Vagina (tissue), 2 donors: ENCODE data around the gene ACADM. TPM values are rescaled to one million over a fixed set of nuclear protein-coding genes. Genes with fewer than 3 reads are reported as not detected.
"Not testable (repeated sequence)": the region's sequence is repeated elsewhere in the genome, so short reads cannot be mapped to it uniquely, and the experiment has no call there.

Experiments used
- DNase-seq, 2 donors: peaks; one replicate each; pipeline ENCODE4 v3.0.0-alpha.2; 2017; ENCODE audit errors: extremely low spot score in 2 of 2
- H3K27ac ChIP-seq: fragments of 200-600 bp; sonication (generic); one replicate; pipeline ENCODE4 v1.5.1; 2019
- H3K27me3 ChIP-seq: fragments of 200-600 bp; sonication (generic); one replicate; pipeline ENCODE4 v1.5.1; 2019
- H3K36me3 ChIP-seq, 2 donors: fragments of 200-600 bp; sonication (generic); one replicate each; pipeline ENCODE4 v1.5.1; 2017 to 2019
- H3K4me1 ChIP-seq: fragments of 200-600 bp; sonication (generic); one replicate; pipeline ENCODE4 v1.5.1; 2019
- H3K4me3 ChIP-seq, 2 donors: fragments of 200-600 bp; sonication (generic); 1 replicate in 1 of 2; 2 replicates in 1 of 2; pipeline ENCODE4 v1.5.1; 2016 to 2019
- H3K9me3 ChIP-seq: fragments of 200-600 bp; sonication (generic); one replicate; pipeline ENCODE4 v1.5.1; 2019
- CTCF ChIP-seq, 3 experiments: fragments of 450-650 bp in 2 of 3; fragments of 200-600 bp in 1 of 3; sonication (generic) in 1 of 3; IDR thresholded peaks; one replicate each; pipeline ENCODE4 v1.5.1; 2017 to 2019; ENCODE audit warnings: antibody characterized with exemption in 3 of 3, mild to moderate bottlenecking in 2 of 3, moderate library complexity in 2 of 3
- POLR2A ChIP-seq, 2 donors: fragments of 450-650 bp; IDR thresholded peaks; one replicate each; pipeline ENCODE4 v1.6.1; 2017; ENCODE audit warnings: antibody characterized with exemption in 2 of 2, mild to moderate bottlenecking in 2 of 2, moderate library complexity in 2 of 2
- POLR2AphosphoS5 ChIP-seq, 2 donors: sonication (generic); formaldehyde crosslinking; IDR thresholded peaks; one replicate each; pipeline ENCODE4 v1.9.0; 2017; ENCODE audit warnings: antibody characterized with exemption in 2 of 2, mild to moderate bottlenecking in 2 of 2, low read depth in 1 of 2; ENCODE audit not compliant: insufficient read depth in 1 of 2
- intact Hi-C: fragments of 100-400 bp; cut with DNase I; formaldehyde crosslinking; loops from one replicate; pipeline ENCODE4 v1.15.1; 2023
- total RNA-seq: library from RNA; depleted of rRNA; stranded (reverse); fragments of >200 nt; gene quantifications from one replicate; pipeline ENCODE4 v1.2.3, GENCODE V29; 2016

The ACADM gene
- total RNA-seq, 1 donor from 2014 or later: 30.2 TPM

DNA sequence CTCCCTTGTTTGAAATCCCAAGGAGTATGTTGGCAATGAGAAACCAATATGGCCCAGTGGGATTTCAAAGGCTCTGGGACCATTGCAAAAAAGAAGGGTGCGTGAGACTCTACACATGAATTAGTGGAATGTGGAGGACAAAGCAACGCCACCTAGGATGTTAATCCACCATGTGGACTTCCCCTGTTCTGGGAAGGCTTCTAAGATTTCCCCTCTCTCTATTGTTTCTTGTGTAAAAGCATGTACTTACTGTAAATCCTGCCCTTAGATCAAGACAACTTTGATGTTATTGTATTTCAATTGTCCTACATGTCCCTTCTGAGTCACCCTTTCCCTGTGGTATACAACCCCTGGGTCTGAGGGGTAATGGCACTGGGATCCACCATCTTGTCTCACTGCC, 4.7 kb upstream of the ACADM start:
- TF ChIP-seq POLR2A (IDR thresholded peaks at IDR 0.05): no peak
- no peak for TF ChIP-seq POLR2AphosphoS5 (IDR thresholded peaks at IDR 0.05; ENCODE audit: insufficient read depth in 1 of 2, low read depth in 1 of 2)
- no peak for TF ChIP-seq CTCF (IDR thresholded peaks at IDR 0.05)
- H3K9me3 ChIP-seq: no peaks in the 10 kb centered on the region
- H3K4me1 ChIP-seq: peaks cover 10% of the 10 kb centered on the region
- H3K27me3 ChIP-seq: no peaks in the 10 kb centered on the region
- no peak overlapping the region for H3K4me3 ChIP-seq
- H3K27ac ChIP-seq: no peak overlapping the region
- intact Hi-C loops: no loop called here
- H3K36me3 ChIP-seq: no peaks in the 10 kb centered on the region
- DNase-seq: no peak

DNA sequence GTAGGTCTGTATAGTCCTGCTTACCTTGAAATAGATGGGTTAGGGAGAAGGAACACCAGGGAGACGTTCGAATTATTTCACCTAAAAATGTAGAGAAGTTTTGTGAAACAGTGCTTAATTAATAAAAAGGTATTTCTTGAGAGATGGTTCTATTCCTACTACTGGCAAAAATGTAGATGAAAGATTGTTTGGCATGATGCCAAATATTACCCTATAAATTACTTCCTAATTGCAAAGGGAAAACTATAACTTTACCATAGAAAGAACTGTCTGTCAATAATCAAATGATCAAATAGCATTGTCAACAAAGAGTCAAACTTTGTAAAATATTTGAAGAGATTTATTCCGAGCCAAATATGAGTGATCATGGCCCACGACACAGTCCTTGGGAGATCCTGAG, 4.2 kb upstream of the ACADM start:
- intact Hi-C loops: no loop called here
- Histone ChIP-seq H3K27me3 (no peaks in the 10 kb centered on the region), H3K9me3 (no peaks in the 10 kb centered on the region), H3K36me3 (no peaks in the 10 kb centered on the region), H3K4me3 (no peak overlapping the region), H3K27ac (no peak overlapping the region), H3K4me1 (peaks cover 11% of the 10 kb centered on the region)
- TF ChIP-seq POLR2AphosphoS5 (IDR thresholded peaks at IDR 0.05; ENCODE audit: insufficient read depth in 1 of 2, low read depth in 1 of 2) (no peak), CTCF (IDR thresholded peaks at IDR 0.05) (no peak), POLR2A (IDR thresholded peaks at IDR 0.05) (no peak)
- no peak for DNase-seq

GRCh38 chr1:75720820-75721219, 3.7 kb upstream of the ACADM start:
- intact Hi-C loops: no loop called here
- Histone ChIP-seq H3K27me3 (no peaks in the 10 kb centered on the region), H3K4me3 (no peak overlapping the region), H3K36me3 (no peaks in the 10 kb centered on the region), H3K27ac (no peak overlapping the region), H3K4me1 (peaks cover 16% of the 10 kb centered on the region), H3K9me3 (no peaks in the 10 kb centered on the region)
- TF ChIP-seq POLR2AphosphoS5 (IDR thresholded peaks at IDR 0.05; ENCODE audit: insufficient read depth in 1 of 2, low read depth in 1 of 2) (no peak), POLR2A (IDR thresholded peaks at IDR 0.05) (no peak), CTCF (IDR thresholded peaks at IDR 0.05) (no peak)
- DNase-seq: no peak

DNA sequence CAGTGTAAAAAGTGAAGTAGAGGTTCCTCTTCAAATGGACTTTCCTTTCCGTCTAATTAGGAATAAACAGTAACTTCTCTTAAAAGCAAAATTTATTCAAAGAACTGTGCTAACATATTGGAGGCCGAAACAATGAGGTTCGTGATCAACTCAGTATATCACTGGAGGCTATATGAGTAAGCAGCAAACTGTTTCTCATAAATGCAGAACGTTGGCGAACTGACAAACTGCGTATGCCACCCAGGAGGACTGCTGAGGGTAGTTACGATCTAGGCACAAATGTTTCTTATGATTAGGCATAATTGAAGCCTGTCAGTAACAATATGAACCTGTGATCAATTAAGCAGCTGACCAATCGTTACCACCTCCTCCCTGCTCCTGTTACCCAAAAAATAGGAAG, 2.3 kb upstream of the ACADM start:
- H3K27ac ChIP-seq, H3K36me3 ChIP-seq, intact Hi-C loops, DNase-seq, H3K27me3 ChIP-seq, H3K4me3 ChIP-seq, H3K9me3 ChIP-seq: not testable (repeated sequence)
- peaks cover 29% of the 10 kb centered on the region for H3K4me1 ChIP-seq

DNA sequence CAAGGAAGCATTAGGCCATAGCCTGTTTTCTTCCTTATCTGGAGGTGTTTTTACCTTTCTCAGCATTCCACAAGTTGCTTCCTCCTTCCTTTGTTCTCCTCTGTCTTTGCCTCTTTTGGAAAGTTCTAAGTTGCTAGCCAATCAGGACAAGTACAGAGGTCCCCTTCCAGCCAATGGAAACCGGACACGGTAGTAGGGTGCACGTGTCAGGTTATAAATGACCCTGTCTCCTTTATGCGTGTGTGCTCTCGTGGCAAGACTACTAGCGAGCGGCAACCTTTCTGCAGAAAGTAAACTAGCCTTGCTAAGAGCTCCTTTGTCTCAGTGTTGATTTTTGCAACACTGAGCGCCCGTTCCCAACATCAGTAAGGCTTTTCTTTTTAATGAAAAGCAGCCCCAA, 1.5 kb upstream of the ACADM start:
- Histone ChIP-seq H3K36me3 (no peaks in the 10 kb centered on the region), H3K27ac (no peak overlapping the region), H3K27me3 (no peaks in the 10 kb centered on the region), H3K4me3 (no peak overlapping the region), H3K4me1 (peaks cover 29% of the 10 kb centered on the region), H3K9me3 (no peaks in the 10 kb centered on the region)
- intact Hi-C loops: no loop called here
- DNase-seq: no peak
- TF ChIP-seq CTCF (IDR thresholded peaks at IDR 0.05) (no peak), POLR2A (IDR thresholded peaks at IDR 0.05) (no peak), POLR2AphosphoS5 (IDR thresholded peaks at IDR 0.05; ENCODE audit: insufficient read depth in 1 of 2, low read depth in 1 of 2) (no peak)

DNA sequence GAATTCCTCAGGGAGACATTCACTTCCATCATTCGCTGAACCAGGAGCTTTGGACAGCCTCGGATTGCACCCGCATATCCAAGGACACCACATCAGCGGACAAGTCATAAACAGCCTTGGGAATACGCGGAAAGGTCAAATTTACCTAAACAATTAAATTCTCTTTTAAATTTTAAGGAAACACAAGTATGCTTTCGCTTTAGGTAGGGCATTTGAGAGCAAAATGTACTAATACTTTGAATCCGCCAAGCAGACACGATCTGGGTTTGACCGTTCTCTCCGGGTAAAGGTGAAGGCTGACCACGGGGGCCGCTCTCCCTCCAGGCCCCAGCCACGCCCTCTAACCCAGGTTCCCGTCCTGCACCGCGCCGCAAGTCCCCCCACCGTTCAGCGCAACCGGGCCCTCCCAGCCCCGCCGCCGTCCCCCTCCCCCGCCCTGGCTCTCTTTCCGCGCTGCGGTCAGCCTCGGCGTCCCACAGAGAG, 479 bp upstream of the ACADM start:
- no peak for DNase-seq
- peak overlapping the region; percentile 77 to 92 for H3K4me3 ChIP-seq

More for the DNA sequence above, 479 bp upstream of the ACADM start:
- no peaks in the 10 kb centered on the region for H3K36me3 ChIP-seq
- H3K27ac ChIP-seq: peak overlapping the region; percentile 93
- TF ChIP-seq POLR2AphosphoS5 (IDR thresholded peaks at IDR 0.05; ENCODE audit: insufficient read depth in 1 of 2, low read depth in 1 of 2) (no peak), CTCF (IDR thresholded peaks at IDR 0.05) (no peak), POLR2A (IDR thresholded peaks at IDR 0.05) (no peak)
- intact Hi-C loops: no loop called here
- no peaks in the 10 kb centered on the region for H3K9me3 ChIP-seq
- peaks cover 29% of the 10 kb centered on the region for H3K4me1 ChIP-seq
- no peaks in the 10 kb centered on the region for H3K27me3 ChIP-seq
